ENCODE data around the gene C3orf18. TPM values are rescaled to one million over a fixed set of nuclear protein-coding genes. Genes with fewer than 3 reads are reported as not detected.

Gene C3orf18
- total RNA-seq, 1 donor from 2014 or later, result 5.9 TPM

DNA sequence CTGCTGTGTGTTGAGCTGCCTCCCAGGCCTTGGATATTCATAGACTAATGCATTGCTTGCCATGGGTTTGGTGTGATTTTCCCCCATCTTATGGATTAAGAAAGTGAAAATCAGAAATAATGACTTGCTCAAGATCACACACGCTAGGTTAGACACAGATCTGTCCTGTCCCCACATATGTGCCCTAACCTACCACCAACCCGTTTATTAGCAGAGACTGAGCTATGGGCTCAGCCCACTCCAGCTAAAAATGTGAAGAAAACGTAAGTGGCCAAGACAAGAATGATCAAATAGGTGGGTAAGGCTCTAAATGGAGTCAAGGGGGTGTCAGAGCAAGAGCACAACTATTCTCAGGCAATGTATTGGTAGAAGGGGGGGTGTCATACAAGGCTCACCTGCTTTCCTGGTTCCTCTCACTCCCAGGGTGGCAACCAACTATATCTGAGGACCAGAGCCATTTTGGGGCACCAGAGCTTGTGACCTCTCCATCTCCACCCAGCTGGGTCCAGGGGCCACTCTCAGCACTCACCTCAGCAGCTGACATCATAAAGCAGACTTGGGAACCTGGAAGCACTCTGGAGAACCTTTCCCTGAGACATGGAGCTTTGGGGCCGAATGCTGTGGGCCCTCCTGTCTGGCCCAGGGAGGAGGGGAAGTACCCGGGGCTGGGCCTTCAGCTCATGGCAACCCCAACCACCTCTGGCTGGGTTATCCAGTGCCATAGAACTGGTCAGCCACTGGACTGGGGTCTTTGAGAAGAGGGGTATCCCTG is 3.1 kb upstream of the C3orf18 start:
- Mint-ChIP-seq H3K4me1 (peaks cover 34% of the 10 kb centered on the region), H3K27me3 (no peaks in the 10 kb centered on the region), H3K27ac (peak overlapping the region; percentile 93), H3K4me3 (peak overlapping the region; percentile 97), H3K9me3 (no peaks in the 10 kb centered on the region), H3K36me3 (ENCODE audit: low read depth) (peaks cover 15% of the 10 kb centered on the region)
- DNase-seq, result no peak
- TF ChIP-seq, protein P1, sequence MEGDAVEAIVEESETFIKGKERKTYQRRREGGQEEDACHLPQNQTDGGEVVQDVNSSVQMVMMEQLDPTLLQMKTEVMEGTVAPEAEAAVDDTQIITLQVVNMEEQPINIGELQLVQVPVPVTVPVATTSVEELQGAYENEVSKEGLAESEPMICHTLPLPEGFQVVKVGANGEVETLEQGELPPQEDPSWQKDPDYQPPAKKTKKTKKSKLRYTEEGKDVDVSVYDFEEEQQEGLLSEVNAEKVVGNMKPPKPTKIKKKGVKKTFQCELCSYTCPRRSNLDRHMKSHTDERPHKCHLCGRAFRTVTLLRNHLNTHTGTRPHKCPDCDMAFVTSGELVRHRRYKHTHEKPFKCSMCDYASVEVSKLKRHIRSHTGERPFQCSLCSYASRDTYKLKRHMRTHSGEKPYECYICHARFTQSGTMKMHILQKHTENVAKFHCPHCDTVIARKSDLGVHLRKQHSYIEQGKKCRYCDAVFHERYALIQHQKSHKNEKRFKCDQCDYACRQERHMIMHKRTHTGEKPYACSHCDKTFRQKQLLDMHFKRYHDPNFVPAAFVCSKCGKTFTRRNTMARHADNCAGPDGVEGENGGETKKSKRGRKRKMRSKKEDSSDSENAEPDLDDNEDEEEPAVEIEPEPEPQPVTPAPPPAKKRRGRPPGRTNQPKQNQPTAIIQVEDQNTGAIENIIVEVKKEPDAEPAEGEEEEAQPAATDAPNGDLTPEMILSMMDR (IDR thresholded peaks at IDR 0.05), result no peak
- intact Hi-C loops (cut with micrococcal nuclease), result loop anchor here (5.0 kb wide), 1 partner anchor 802 kb away; no protein-coding TSS in a partner anchor
- CTCF ChIA-PET, result interaction anchor here (1.1 to 9.9 kb wide), 9 partner anchors 16 to 861 kb away, joined by 3 to 245 read pairs (median 4); partner anchors contain the start of genes CISH and MAPKAPK3
- ATAC-seq (ENCODE audit: low read depth), result no peak
- POLR2A ChIA-PET, result interaction anchor here (0.7 to 6.9 kb wide), 7 partner anchors 19 to 929 kb away, joined by 3 to 125 read pairs (median 25); partner anchors contain the start of genes CISH, DCAF1, MANF and MAPKAPK3

DNA sequence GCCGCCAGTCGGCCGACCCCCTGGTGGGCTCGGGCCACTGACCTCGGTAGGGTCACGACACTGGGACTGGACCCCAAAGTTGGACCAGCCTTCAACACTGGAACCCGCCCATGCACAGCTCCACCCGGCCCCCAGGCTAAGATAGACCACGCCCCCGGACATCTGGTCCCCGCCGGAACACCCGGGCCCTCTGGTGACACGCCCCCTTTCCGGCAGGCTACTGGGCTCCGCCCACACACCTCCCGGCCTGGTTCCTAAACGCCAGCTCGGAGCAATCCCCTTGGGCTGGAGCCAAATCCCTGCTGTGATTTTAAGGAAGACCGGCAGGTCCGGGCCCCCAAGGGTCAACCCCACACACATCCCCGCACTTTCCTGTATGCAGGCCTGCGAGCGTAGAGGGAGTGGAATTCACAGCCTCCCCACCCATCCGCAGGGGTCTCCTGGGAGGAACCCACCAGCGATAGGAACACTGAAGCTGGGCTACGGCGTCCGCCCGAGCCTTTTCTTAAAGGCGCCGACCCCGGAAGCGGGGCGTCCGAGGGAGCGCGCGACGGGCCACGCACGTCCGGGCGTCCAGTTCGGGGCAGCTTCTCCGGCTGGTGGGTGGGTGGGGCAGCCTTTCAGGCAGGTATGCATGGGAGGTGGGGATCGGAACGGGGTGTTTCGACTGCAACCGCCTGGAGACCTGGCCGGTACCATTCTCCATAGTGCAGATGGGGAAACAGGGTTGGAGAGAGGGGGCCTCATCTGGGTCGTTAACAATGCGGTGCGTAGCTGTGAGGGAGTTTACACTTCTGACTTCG is 1.6 kb upstream of the C3orf18 start, which contains the start of gene HEMK1:
TSS of gene HEMK1 (plus strand) at position 576 of the 803 bp plus-strand sequence. CDS start 1,583 bp downstream, outside the sequence.
- POLR2A ChIA-PET, result interaction anchor here (0.6 to 6.9 kb wide), 26 partner anchors 11 to 1549 kb away, joined by 3 to 125 read pairs (median 5); partner anchors contain the start of genes CACNA2D2, CISH, CYB561D2 and DCAF1
- TF ChIP-seq, protein P1 (IDR thresholded peaks at IDR 0.05), result no peak
- no peaks in the 10 kb centered on the region for H3K9me3 Mint-ChIP-seq
- DNase-seq (peak; percentile 90), ATAC-seq (ENCODE audit: low read depth) (peak; percentile 74)
- H3K27me3 Mint-ChIP-seq, result no peaks in the 10 kb centered on the region
- intact Hi-C loops (cut with micrococcal nuclease), result loop anchor here (1.0 to 5.0 kb wide), 7 partner anchors 21 to 1118 kb away; partner anchors contain the start of genes HYAL3, NAA80, TEX264 and TMEM115
- H3K27ac Mint-ChIP-seq, result peak within 1 kb of the TSS; percentile 93
- CTCF ChIA-PET, result interaction anchor here (0.8 to 9.9 kb wide), 5 partner anchors 17 to 84 kb away, joined by 3 to 245 read pairs (median 11); partner anchors contain the start of genes CISH and MAPKAPK3
- peaks cover 34% of the 10 kb centered on the region for H3K4me1 Mint-ChIP-seq
- peak within 1 kb of the TSS; percentile 97 for H3K4me3 Mint-ChIP-seq
- peaks cover 15% of the 10 kb centered on the region for H3K36me3 Mint-ChIP-seq (ENCODE audit: low read depth)

DNA sequence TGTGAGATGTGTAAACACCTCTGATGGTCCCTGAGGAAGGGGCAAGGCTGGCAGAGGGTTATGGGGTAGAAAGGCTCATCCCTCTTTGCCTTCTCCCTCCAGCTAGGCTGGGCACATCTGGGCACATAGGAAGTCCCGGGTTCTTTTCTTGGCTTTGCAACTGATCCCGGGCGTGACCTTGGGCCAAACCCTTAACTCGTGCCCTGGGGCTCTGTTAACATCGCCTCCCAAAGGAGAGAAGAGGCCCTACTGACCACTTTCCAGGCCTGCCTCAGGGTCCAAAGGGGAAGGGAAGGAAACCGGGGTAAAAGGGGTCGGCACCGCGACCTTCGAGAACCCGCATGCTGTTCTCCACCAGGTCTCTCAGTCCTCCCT is 549 bp downstream of the C3orf18 start:
- Mint-ChIP-seq H3K4me3 (peak overlapping the region; percentile 63), H3K9me3 (no peaks in the 10 kb centered on the region), H3K27ac (no peak overlapping the region), H3K36me3 (ENCODE audit: low read depth) (peaks cover 7% of the 10 kb centered on the region), H3K27me3 (no peaks in the 10 kb centered on the region), H3K4me1 (peaks cover 31% of the 10 kb centered on the region)
- TF ChIP-seq, protein P1 (IDR thresholded peaks at IDR 0.05), result no peak
- DNase-seq (no peak), ATAC-seq (ENCODE audit: low read depth) (no peak)
- CTCF ChIA-PET, result interaction anchor here (1.0 to 9.9 kb wide), 4 partner anchors 13 to 46 kb away, joined by 3 to 245 read pairs (median 4); partner anchors contain the start of genes CISH and MAPKAPK3
- POLR2A ChIA-PET, result interaction anchor here (0.6 to 6.9 kb wide), 13 partner anchors 23 to 1712 kb away, joined by 3 to 125 read pairs (median 5); partner anchors contain the start of genes CISH, DCAF1, MANF and WDR82
- intact Hi-C loops (cut with micrococcal nuclease), result loop anchor here (1.0 to 5.0 kb wide), 2 partner anchors 818 to 1105 kb away; partner anchors contain the start of genes MANF and TEX264

DNA sequence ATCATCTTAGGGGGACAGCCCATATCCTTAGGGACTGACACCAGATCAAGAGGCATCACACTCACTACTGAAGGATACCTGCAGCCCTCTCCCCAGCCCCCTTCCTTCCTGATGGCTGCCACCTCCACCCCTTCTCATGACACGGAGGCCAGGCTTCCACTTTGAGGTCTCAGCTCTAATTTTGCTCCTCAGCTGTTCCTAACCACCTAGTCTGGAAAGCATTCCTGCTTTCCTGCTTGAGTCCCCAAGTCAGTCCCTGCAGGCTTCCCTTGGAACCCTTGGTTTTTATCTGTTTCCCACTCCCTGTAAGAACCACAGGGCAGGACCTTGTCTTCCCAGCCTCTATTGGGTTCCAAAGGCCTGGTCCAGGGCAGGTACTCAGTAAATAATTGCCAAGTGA is 3.2 kb downstream of the C3orf18 start:
- Mint-ChIP-seq H3K9me3 (no peaks in the 10 kb centered on the region), H3K27ac (no peak overlapping the region), H3K36me3 (ENCODE audit: low read depth) (peaks cover 3% of the 10 kb centered on the region), H3K27me3 (no peaks in the 10 kb centered on the region), H3K4me1 (peaks cover 19% of the 10 kb centered on the region), H3K4me3 (no peak overlapping the region)
- DNase-seq (no peak), ATAC-seq (ENCODE audit: low read depth) (no peak)
- ChIA-PET CTCF (no interaction called here), POLR2A (no interaction called here)
- intact Hi-C loops (cut with micrococcal nuclease), result no loop called here
- TF ChIP-seq, protein P1 (IDR thresholded peaks at IDR 0.05), result no peak

Data from activated B cell treated with CpG ODN at 0.5 μM for 24 hours (primary cell).